ENCODE results near the gene LIMK2. TPM values are rescaled to one million over a fixed set of nuclear protein-coding genes. Genes with fewer than 3 reads are reported as not detected.

LIMK2 gene
- total RNA-seq, 1 donor from 2014 or later = 63.0 TPM

DNA sequence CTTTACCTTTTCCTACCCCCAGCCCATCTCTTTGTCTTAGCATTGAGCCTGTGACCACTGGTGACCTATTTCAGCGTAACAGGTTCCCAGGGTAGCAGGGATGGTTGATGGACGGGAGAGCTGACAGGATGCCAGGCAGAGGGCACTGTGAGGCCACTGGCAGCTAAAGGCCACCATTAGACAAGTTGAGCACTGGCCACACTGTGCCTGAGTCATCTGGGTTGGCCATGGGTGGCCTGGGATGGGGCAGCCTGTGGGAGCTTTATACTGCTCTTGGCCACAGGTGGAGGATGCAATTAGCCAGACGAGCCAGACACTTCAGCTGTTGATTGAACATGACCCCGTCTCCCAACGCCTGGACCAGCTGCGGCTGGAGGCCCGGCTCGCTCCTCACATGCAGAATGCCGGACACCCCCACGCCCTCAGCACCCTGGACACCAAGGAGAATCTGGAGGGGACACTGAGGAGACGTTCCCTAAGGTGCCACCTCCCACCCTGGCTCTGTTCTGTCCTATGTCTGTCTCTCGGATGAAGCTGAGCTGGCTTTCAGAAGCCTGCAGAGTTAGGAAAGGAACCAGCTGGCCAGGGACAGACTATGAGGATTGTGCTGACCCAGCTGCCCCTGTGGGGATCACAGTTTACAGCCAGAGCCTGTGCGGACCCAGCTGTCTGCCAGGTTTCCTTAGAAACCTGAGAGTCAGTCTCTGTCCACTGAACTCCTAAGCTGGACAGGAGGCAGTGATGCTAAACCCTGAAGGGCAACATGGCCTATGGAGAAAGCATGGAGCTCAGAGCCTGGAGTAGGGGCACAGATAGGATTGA is 50.4 kb downstream of the LIMK2 start:
- no peak for DNase-seq
- ATAC-seq = no peak
- peaks cover 89% of the 10 kb centered on the region for H3K36me3 ChIP-seq

DNA sequence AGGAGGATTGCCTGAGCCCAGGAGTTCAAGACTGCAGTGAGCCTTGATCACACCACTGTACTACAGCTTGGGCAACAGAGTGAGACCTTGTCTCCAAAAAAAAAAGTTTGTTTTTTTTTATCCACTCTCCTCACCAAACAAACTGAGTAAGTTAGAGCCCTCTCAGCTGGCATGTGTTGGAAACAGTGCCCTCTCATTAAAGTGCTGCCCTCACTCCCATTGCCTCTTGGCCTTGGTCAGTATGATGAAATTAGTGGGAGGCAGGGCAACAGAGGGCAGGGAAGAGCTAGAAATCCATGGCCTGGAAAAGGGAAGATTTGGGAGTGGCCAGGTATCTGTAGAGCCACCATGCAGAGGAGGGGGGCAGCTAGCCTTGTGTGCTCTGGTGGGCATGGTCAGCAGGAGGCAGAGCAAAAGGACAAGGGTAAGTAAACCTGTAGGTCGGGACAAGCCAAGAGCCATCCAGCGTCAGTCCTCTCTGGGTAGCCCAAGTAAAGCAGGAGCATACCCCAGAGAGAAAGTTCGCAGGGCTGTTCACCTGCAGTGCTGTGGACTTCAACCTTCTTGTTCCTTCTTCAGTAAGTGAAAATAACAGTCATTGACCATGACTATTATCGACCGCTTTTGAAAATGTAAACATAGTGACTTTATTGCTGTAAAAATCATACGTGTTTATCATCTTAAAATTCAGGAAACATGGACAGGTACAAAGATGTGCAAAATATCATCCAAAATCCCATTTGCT is 52.0 kb downstream of the LIMK2 start:
- intact Hi-C loops (cut with DNase I) = no loop called here
- DNase-seq = no peak
- no peak overlapping the region for H3K27ac ChIP-seq
- no peak overlapping the region for H3K4me3 ChIP-seq
- H3K36me3 ChIP-seq = peaks cover 92% of the 10 kb centered on the region
- H3K9me3 ChIP-seq = no peaks in the 10 kb centered on the region
- peaks cover 4% of the 10 kb centered on the region for H3K4me1 ChIP-seq
- TF ChIP-seq, protein P1, sequence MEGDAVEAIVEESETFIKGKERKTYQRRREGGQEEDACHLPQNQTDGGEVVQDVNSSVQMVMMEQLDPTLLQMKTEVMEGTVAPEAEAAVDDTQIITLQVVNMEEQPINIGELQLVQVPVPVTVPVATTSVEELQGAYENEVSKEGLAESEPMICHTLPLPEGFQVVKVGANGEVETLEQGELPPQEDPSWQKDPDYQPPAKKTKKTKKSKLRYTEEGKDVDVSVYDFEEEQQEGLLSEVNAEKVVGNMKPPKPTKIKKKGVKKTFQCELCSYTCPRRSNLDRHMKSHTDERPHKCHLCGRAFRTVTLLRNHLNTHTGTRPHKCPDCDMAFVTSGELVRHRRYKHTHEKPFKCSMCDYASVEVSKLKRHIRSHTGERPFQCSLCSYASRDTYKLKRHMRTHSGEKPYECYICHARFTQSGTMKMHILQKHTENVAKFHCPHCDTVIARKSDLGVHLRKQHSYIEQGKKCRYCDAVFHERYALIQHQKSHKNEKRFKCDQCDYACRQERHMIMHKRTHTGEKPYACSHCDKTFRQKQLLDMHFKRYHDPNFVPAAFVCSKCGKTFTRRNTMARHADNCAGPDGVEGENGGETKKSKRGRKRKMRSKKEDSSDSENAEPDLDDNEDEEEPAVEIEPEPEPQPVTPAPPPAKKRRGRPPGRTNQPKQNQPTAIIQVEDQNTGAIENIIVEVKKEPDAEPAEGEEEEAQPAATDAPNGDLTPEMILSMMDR (IDR thresholded peaks at IDR 0.05) = no peak
- H3K27me3 ChIP-seq = no peaks in the 10 kb centered on the region
- no peak for ATAC-seq

More for the DNA sequence above, 50.4 kb downstream of the LIMK2 start:
- Histone ChIP-seq H3K9me3 (no peaks in the 10 kb centered on the region), H3K27ac (no peak overlapping the region), H3K4me3 (no peak overlapping the region), H3K4me1 (peaks cover 4% of the 10 kb centered on the region), H3K27me3 (no peaks in the 10 kb centered on the region)
- TF ChIP-seq, protein P1 (IDR thresholded peaks at IDR 0.05) = no peak
- intact Hi-C loops (cut with DNase I) = no loop called here

GRCh38 chr22:31268281-31268680 is 56.2 kb downstream of the LIMK2 start:
- TF ChIP-seq, protein P1 (IDR thresholded peaks at IDR 0.05) = no peak
- ATAC-seq (no peak), DNase-seq (no peak)
- intact Hi-C loops (cut with DNase I) = no loop called here
- no peaks in the 10 kb centered on the region for H3K27me3 ChIP-seq
- no peak overlapping the region for H3K27ac ChIP-seq
- H3K4me1 ChIP-seq = peaks cover 3% of the 10 kb centered on the region
- H3K36me3 ChIP-seq = peaks cover 72% of the 10 kb centered on the region
- H3K4me3 ChIP-seq = no peak overlapping the region
- H3K9me3 ChIP-seq = no peaks in the 10 kb centered on the region

GRCh38 chr22:31269892-31270579 is 57.9 kb downstream of the LIMK2 start:
- H3K27ac ChIP-seq = peak overlapping the region; percentile 3
- ATAC-seq (no peak), DNase-seq (no peak)
- peaks cover 75% of the 10 kb centered on the region for H3K36me3 ChIP-seq
- TF ChIP-seq, protein P1 (IDR thresholded peaks at IDR 0.05) = no peak
- intact Hi-C loops (cut with DNase I) = no loop called here
- H3K9me3 ChIP-seq = no peaks in the 10 kb centered on the region
- no peak overlapping the region for H3K4me3 ChIP-seq
- no peaks in the 10 kb centered on the region for H3K27me3 ChIP-seq
- H3K4me1 ChIP-seq = peaks cover 7% of the 10 kb centered on the region

- no peak overlapping the region for H3K27ac ChIP-seq
- TF ChIP-seq, protein P1 (IDR thresholded peaks at IDR 0.05) = no peak
- H3K27me3 ChIP-seq = no peaks in the 10 kb centered on the region
- H3K36me3 ChIP-seq = peaks cover 77% of the 10 kb centered on the region
- ATAC-seq (no peak), DNase-seq (no peak)
- peaks cover 7% of the 10 kb centered on the region for H3K4me1 ChIP-seq
- H3K9me3 ChIP-seq = no peaks in the 10 kb centered on the region
- no peak overlapping the region for H3K4me3 ChIP-seq
- intact Hi-C loops (cut with DNase I) = no loop called here
Observed at GRCh38 chr22:31271026-31271425, 58.9 kb downstream of the LIMK2 start.
